Ectodermal cell (in vitro differentiated cells): ENCODE results near the gene TAS1R3.
"Not testable (repeated sequence)": the region's sequence is repeated elsewhere in the genome, so short reads cannot be mapped to it uniquely, and the experiment has no call there.

Experiments
- H3K27ac ChIP-seq: 2 replicates; pipeline ENCODE4 v1.7.0; 2013; ENCODE audit warnings: mild to moderate bottlenecking, low read depth, low read length; ENCODE audit not compliant: insufficient read depth, poor library complexity, severe bottlenecking
- H3K27me3 ChIP-seq: 2 replicates; pipeline ENCODE4 v1.7.0; 2013; ENCODE audit warnings: mild to moderate bottlenecking, low read length; ENCODE audit not compliant: insufficient read depth, control insufficient read depth, poor library complexity, severe bottlenecking
- H3K36me3 ChIP-seq: one replicate; pipeline ENCODE4 v1.7.0; 2013; ENCODE audit warnings: low read length; ENCODE audit not compliant: control insufficient read depth, insufficient read depth
- H3K4me1 ChIP-seq: one replicate; pipeline ENCODE4 v1.7.0; 2013; ENCODE audit warnings: low read length; ENCODE audit not compliant: control insufficient read depth, insufficient read depth
- H3K4me3 ChIP-seq: 2 replicates; pipeline ENCODE4 v1.7.0; 2013; ENCODE audit warnings: low read depth, low read length, control low read depth; ENCODE audit not compliant: insufficient read depth
- H3K9me3 ChIP-seq: 2 replicates; pipeline ENCODE4 v1.7.0; 2013; ENCODE audit warnings: mild to moderate bottlenecking, low read length, moderate library complexity; ENCODE audit not compliant: control insufficient read depth
- WGBS, 2 experiments: methylation state at CpG; one replicate each; pipeline ENCODE4 v1.1.7; 2013; ENCODE audit warnings: missing lambda C conversion rate in 2 of 2; 5-methylcytosine and 5-hydroxymethylcytosine counted together

TAS1R3 gene

DNA sequence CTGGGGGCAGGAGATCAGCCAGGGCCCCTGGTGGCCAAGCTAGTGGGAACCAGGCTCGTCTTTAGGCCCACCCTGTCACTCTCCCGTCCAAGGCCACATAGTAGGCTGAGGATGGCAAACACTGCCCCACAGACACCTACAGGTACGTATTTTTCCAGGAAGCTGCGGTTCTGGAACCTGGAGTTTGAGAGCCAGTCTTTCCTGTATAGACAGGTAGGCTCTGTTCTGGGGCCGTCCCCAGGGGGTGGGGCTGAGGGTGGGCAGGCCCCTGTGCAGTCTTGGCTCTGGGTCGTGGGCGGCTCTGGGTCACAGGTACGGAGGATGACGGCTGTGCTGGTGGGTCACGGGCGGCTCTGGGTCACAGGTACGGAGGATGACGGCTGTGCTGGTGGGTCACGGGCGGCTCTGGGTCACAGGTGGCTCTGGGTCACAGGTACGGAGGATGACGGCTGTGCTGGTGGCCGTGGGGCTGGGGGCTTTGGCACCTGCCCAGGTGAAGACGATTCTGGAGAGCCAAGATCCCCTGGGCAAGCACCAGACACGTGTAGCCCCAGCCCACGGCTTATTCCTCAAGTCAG is 20.5 kb upstream of the TAS1R3 start:
- Histone ChIP-seq H3K27me3 (peaks cover 13% of the 10 kb centered on the region), H3K9me3 (no peaks in the 10 kb centered on the region), H3K27ac (no peak overlapping the region), H3K4me3 (no peak overlapping the region), H3K4me1 (peaks cover 27% of the 10 kb centered on the region), H3K36me3 (peaks cover 14% of the 10 kb centered on the region)
- WGBS, 2 experiments: 93 to 94% methylated on average over 21 of the region's 21 CpGs

DNA sequence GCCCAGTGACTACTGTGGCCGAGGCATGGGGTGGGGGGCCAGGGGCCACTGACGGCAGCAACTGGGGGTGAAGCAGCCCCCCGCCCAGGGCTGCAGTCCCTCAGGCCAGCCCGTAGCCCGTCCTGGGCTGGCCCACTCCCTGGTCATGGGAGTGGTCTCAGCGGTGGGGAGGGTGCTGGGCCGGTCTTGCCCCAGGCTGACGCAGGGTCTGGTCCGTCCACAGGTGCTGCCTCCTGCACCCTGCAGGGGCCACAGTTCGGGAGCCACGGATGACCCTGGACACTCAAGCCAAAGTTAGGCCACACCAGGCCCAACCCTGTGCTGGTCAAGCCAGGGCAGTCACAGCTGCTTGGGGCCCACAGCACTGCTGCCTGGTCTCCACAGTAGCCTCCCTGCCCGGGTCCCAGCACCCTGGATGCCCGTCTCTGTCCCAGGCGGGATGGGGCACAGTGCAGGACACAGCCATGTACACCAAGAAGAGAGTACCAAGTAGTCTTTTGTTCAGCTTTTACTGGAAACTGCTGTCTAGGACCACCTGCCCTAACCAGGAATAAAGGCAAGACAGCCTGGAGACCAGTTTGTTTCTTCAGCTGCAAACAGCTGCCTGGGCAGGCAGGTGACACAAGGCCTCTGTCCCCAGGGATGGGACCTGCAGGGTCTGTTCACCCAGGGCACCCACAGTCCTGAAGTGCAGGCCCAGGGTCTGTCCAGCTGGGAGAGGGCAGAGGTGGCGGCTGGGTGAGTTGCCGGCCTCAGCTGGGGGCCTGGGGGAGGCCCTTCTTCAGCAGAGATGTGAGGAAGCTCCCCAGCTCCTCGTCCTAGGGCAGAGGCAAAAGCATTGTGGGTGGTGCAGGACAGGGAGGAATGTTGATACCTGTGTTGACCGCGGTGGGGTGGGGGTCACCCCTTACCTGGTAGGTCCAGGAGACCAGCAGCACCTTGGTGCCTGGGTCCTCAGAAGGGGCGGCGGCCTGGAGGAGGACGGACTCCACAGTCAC is 19.7 kb upstream of the TAS1R3 start:
- H3K27me3 ChIP-seq: peaks cover 13% of the 10 kb centered on the region
- WGBS, 2 experiments: 95 to 96% methylated on average over 22 of the region's 22 CpGs
- peaks cover 27% of the 10 kb centered on the region for H3K4me1 ChIP-seq
- H3K36me3 ChIP-seq: peaks cover 14% of the 10 kb centered on the region
- H3K9me3 ChIP-seq: no peaks in the 10 kb centered on the region
- H3K4me3 ChIP-seq: no peak overlapping the region
- no peak overlapping the region for H3K27ac ChIP-seq

DNA sequence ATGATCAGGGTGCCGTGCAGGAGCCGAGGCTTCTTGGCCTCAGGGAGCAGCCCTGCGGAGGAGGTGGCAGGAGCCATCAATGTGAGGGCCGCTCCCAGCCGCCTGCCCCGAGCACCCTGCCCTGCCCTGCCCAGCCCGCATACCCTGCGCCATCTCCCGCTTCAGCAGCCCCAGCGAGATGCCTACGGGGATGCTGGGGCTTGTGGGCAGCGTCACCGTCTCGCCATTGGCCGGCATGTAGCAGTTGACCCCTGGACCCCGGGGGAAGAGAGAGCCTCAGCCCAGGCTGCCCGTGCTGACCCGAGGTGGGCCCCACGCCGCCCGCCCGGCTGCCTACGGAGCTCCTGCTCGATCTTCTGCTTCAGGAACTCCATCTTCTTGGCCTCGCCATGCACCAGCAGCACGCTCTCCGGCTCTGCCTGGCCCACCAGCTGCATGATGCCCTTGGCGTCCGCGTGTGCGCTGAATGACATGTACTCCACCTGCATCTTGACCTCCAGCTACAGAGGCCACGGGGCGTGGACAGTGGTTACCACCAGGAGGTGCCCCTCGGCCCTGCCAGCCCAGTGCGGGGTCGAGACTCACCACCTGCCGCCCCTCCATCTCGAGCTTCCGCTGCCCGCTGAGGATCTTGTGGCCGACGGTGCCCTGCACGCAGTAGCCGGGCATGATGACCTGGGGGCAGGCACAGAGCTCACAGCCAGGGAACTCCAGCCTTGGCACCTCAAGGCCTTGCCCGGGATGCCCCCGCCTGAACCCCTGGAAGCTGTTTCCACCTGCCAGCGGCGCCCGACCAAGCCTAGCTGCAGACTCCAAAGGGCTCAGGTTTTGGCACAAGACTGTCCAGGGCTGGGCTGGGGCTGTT is 18.4 kb upstream of the TAS1R3 start:
- H3K27ac ChIP-seq: no peak overlapping the region
- H3K36me3 ChIP-seq: peaks cover 14% of the 10 kb centered on the region
- no peaks in the 10 kb centered on the region for H3K9me3 ChIP-seq
- WGBS, 2 experiments: 95 to 96% methylated on average over 49 of the region's 49 CpGs
- no peak overlapping the region for H3K4me3 ChIP-seq
- H3K4me1 ChIP-seq: peaks cover 19% of the 10 kb centered on the region
- H3K27me3 ChIP-seq: peaks cover 13% of the 10 kb centered on the region

- H3K4me1 ChIP-seq: peaks cover 19% of the 10 kb centered on the region
- no peak overlapping the region for H3K27ac ChIP-seq
- H3K9me3 ChIP-seq: no peaks in the 10 kb centered on the region
- peaks cover 12% of the 10 kb centered on the region for H3K27me3 ChIP-seq
- H3K36me3 ChIP-seq: peaks cover 14% of the 10 kb centered on the region
- WGBS, 2 experiments: 93% methylated on average over 37 of the region's 37 CpGs
- no peak overlapping the region for H3K4me3 ChIP-seq
Measured at GRCh38 chr1:1313500-1314236, 17.4 kb upstream of the TAS1R3 start.

GRCh38 chr1:1314237-1314586 is 16.9 kb upstream of the TAS1R3 start:
- H3K9me3 ChIP-seq: no peaks in the 10 kb centered on the region
- H3K27ac ChIP-seq: no peak overlapping the region
- H3K4me1 ChIP-seq: peaks cover 18% of the 10 kb centered on the region
- no peak overlapping the region for H3K4me3 ChIP-seq
- H3K36me3 ChIP-seq: peaks cover 19% of the 10 kb centered on the region
- 95 to 96% methylated on average over 15 of the region's 15 CpGs for WGBS, 2 experiments
- H3K27me3 ChIP-seq: peaks cover 6% of the 10 kb centered on the region

DNA sequence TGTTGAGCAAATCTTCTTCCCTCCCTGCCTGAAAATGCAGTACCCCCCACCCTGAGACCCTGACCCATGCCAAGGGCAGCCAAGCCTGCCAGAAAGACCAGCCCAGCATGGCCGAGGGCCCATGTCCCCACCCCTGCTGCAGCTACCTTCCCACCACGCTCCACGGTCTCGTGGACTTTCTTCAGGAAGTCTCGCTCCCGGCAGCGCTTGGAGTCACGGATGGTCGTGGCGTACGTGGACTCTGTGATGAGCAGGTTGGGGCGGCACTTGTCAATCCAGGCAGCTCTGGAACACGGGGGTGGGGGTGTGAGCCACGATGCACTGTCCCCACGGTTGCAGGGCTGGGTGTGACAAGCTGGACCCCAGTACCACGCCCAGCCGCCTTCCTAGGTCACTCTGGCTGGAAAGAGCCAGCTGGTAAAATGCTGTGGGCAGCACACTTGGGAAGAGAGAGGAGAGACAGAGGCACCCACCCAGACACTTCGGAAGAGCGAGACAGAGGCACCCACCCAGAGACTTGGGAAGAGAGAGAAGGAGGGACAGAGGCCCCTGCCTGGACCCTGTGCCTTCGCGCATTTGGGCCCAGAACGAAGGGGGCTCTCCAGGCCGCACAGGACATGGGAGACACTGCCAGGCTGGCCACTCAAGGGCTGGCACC is 16.3 kb upstream of the TAS1R3 start:
- Histone ChIP-seq H3K4me3 (no peak overlapping the region), H3K4me1 (peaks cover 12% of the 10 kb centered on the region), H3K9me3 (no peaks in the 10 kb centered on the region), H3K36me3 (peaks cover 22% of the 10 kb centered on the region), H3K27ac (peak overlapping the region; percentile 8), H3K27me3 (peaks cover under 1% of the 10 kb centered on the region)
- 94 to 95% methylated on average over 23 of the region's 23 CpGs for WGBS, 2 experiments

- Histone ChIP-seq H3K27ac (peak overlapping the region; percentile 8), H3K36me3 (peaks cover 23% of the 10 kb centered on the region), H3K27me3 (no peaks in the 10 kb centered on the region), H3K4me1 (peaks cover 6% of the 10 kb centered on the region), H3K9me3 (no peaks in the 10 kb centered on the region), H3K4me3 (no peak overlapping the region)
- WGBS, 2 experiments: 24 to 25% methylated on average over 10 to 14 of the region's 26 CpGs
Measured at GRCh38 chr1:1315435-1315954, 15.6 kb upstream of the TAS1R3 start.

- H3K36me3 ChIP-seq: peaks cover 30% of the 10 kb centered on the region
- 87 to 91% methylated on average over 8 of the region's 8 CpGs for WGBS, 2 experiments
- H3K4me1 ChIP-seq: not testable (repeated sequence)
Measured at GRCh38 chr1:1316199-1316598, 14.9 kb upstream of the TAS1R3 start.

DNA sequence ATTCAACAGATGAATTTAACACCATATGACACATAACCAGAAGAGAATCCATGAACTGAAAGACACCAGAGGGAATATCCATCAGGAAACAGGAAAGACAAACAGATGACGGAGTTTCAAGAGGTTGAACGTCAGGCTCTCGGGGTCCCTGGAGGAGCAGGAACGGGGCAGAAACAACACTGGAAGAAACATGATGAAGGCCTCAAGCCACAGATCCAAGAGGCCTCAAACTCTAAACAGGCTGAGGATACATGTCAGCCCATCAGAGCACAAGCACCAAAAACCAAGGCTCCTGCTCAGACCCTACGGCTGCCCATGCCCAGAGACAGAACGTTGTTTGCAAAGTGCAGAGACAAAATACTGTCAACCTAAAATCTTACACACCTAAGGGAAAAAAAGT is 13.7 kb upstream of the TAS1R3 start:
- Histone ChIP-seq H3K27me3 (no peaks in the 10 kb centered on the region), H3K9me3 (no peaks in the 10 kb centered on the region), H3K27ac (no peak overlapping the region), H3K4me3 (no peak overlapping the region), H3K4me1 (peaks cover 6% of the 10 kb centered on the region), H3K36me3 (peaks cover 25% of the 10 kb centered on the region)
- WGBS, 2 experiments: 95% methylated on average over 6 of the region's 6 CpGs

More at GRCh38 chr1:1316199-1316598, 14.9 kb upstream of the TAS1R3 start:
- H3K27ac ChIP-seq, H3K9me3 ChIP-seq, H3K4me3 ChIP-seq, H3K27me3 ChIP-seq: not testable (repeated sequence)
